SU-DHL-6 (cell line): ENCODE measurements around the gene RPRD1B.

Experiments used
- H2AFZ ChIP-seq: fragments of 200-600 bp; sonication (generic); 2 replicates; pipeline ENCODE4 v1.6.1; 2014; ENCODE audit warnings: low read depth, mild to moderate bottlenecking, moderate library complexity, mixed read lengths, antibody characterized with exemption, low read length; ENCODE audit not compliant: severe bottlenecking
- H3F3A ChIP-seq: fragments of 200-600 bp; shearing (Covaris generic); 2 replicates; pipeline ENCODE4 v1.6.0; 2016; ENCODE audit warnings: antibody characterized with exemption, mild to moderate bottlenecking; ENCODE audit not compliant: insufficient read depth
- H3K27ac ChIP-seq: fragments of 200-600 bp; sonication (generic); 2 replicates; pipeline ENCODE4 v1.5.1; 2016; ENCODE audit warnings: low read depth, mild to moderate bottlenecking, low read length, moderate library complexity, mixed read lengths
- H3K27me3 ChIP-seq: fragments of 200-600 bp; sonication (generic), shearing (Covaris generic); 2 replicates; pipeline ENCODE4 v1.6.0; 2014; ENCODE audit warnings: mild to moderate bottlenecking, low read length
- H3K36me3 ChIP-seq: fragments of 200-600 bp; sonication (generic); 2 replicates; pipeline ENCODE4 v1.6.1; 2014; ENCODE audit warnings: mild to moderate bottlenecking, low read length, mixed read lengths
- H3K4me2 ChIP-seq: fragments of 300-600, 200-600 bp; shearing (Covaris generic), sonication (generic); 2 replicates; pipeline ENCODE4 v1.6.0; 2014; ENCODE audit warnings: low read length, low read depth, mild to moderate bottlenecking; ENCODE audit not compliant: poor library complexity, severe bottlenecking
- H3K4me3 ChIP-seq: fragments of 200-600 bp; sonication (generic); 2 replicates; pipeline ENCODE4 v1.5.1; 2014; ENCODE audit warnings: antibody characterized with exemption, low read length, mild to moderate bottlenecking, mixed read lengths; ENCODE audit not compliant: insufficient read depth, poor library complexity, severe bottlenecking
- H3K79me2 ChIP-seq: fragments of 200-600 bp; sonication (generic); 2 replicates; pipeline ENCODE4 v1.6.1; 2014; ENCODE audit warnings: mild to moderate bottlenecking, low read length, moderate library complexity; ENCODE audit not compliant: insufficient read depth
- H3K9ac ChIP-seq: fragments of 200-600 bp; sonication (generic); 2 replicates; pipeline ENCODE4 v1.7.0; 2014; ENCODE audit warnings: mild to moderate bottlenecking, low read length
- H3K9me2 ChIP-seq: fragments of 200-600 bp; sonication (generic); replicated peaks from 2 replicates; pipeline ENCODE4 v1.6.1; 2014; ENCODE audit warnings: low read length; ENCODE audit not compliant: insufficient read depth
- H3K9me3 ChIP-seq: fragments of 200-600 bp; sonication (generic); 2 replicates; pipeline ENCODE4 v1.6.1; 2014; ENCODE audit warnings: low read length, mixed read lengths; ENCODE audit not compliant: insufficient read depth
- H4K20me1 ChIP-seq: fragments of 200-600 bp; sonication (generic); 2 replicates; pipeline ENCODE4 v1.6.1; 2014; ENCODE audit warnings: low read depth, mild to moderate bottlenecking, antibody characterized with exemption, low read length, moderate library complexity, mixed read lengths
- EZH2phosphoT487 ChIP-seq: fragments of 200-600 bp; sonication (generic), shearing (Covaris generic); conservative IDR thresholded peaks from 2 replicates; pipeline ENCODE4 v1.6.1; 2018; ENCODE audit warnings: mild to moderate bottlenecking, antibody characterized with exemption, low read length, moderate library complexity, mixed read lengths
- TF ChIP-seq, protein P1 (sequence below): fragments of 200-600 bp; sonication (generic); IDR thresholded peaks from one replicate; pipeline ENCODE4 v1.5.1; 2017; ENCODE audit warnings: antibody characterized with exemption, mild to moderate bottlenecking, low read length, moderate library complexity; ENCODE audit not compliant: insufficient read depth, poor library complexity, severe bottlenecking

Gene RPRD1B

DNA sequence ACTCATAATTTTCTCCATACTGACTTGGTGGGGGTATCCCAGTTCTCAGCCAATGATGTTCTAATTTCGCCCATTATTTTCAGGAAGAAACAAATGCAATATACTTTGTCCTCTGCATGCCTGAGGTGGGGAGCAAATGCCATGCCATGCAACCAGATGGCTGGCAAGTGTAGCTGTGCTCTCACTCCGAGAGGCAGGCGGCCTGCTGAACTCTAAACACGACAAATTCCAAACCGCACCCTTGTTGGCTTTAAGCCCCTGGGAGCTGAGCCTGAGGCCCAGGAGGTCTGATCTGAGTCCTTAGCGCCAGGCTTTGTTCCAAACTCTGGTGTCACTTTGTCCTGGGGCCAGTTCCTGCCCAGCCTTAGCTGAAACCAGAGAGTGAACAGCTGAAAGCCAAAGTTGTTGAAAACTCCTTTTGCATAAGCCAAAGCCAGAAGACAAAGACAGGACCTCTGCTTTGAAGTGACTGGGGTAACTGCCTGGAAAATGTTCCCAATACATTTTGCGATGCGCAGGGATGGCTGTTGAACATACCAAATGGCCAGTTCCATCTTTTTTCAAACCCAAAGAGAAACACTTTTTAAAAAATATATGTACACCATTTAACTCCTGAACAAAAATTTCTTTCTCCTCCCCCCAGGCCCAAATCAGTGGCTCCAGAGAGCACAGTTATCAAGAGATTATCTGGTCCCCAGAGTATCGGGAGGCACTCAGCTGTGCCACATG, 46.5 kb upstream of the RPRD1B start:
- Histone ChIP-seq H3K27me3 (no peaks in the 10 kb centered on the region), H2AFZ (no peak overlapping the region), H3K9me2 (no peaks in the 10 kb centered on the region), H4K20me1 (no peaks in the 10 kb centered on the region), H3K27ac (no peak overlapping the region), H3K36me3 (no peaks in the 10 kb centered on the region), H3K9me3 (no peaks in the 10 kb centered on the region), H3F3A (no peaks in the 10 kb centered on the region), H3K4me2 (no peak overlapping the region), H3K9ac (no peak overlapping the region), H3K4me3 (no peak overlapping the region), H3K79me2 (no peaks in the 10 kb centered on the region)
- TF ChIP-seq, protein P1, sequence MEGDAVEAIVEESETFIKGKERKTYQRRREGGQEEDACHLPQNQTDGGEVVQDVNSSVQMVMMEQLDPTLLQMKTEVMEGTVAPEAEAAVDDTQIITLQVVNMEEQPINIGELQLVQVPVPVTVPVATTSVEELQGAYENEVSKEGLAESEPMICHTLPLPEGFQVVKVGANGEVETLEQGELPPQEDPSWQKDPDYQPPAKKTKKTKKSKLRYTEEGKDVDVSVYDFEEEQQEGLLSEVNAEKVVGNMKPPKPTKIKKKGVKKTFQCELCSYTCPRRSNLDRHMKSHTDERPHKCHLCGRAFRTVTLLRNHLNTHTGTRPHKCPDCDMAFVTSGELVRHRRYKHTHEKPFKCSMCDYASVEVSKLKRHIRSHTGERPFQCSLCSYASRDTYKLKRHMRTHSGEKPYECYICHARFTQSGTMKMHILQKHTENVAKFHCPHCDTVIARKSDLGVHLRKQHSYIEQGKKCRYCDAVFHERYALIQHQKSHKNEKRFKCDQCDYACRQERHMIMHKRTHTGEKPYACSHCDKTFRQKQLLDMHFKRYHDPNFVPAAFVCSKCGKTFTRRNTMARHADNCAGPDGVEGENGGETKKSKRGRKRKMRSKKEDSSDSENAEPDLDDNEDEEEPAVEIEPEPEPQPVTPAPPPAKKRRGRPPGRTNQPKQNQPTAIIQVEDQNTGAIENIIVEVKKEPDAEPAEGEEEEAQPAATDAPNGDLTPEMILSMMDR, result no peak
- no peak for TF ChIP-seq EZH2phosphoT487

DNA sequence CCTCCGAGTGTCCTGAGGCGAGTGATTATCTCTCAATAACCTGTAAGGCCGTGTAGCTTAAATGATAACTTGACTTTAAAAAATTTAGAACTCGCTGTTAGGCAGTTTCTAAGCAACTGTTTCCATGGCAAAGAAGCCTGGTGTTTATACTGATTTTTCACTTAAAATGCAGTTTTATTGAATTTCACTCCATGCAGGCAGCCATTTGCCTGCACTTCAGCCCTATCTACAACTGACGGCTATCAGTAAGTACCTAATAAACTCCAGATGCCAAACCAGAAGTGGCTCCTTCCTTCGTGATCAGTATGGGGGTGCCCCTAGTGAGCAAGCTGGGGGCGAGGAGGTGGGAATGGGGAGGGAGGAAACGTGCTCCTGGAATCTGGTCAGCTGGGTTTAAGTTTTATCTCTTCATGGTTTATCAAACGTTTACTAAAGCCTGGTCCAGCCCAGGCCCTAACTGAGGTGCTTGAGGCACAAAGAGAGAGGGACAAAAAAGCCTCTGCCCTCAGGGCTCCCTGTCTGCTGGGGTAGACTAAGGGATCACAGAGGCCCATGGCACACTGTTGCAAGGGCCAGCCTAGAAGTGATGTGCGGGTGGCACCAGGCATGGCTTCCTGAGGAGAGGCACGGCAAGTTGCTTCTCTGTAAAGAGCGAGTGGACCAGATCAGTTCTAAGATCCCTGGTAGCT, 45.8 kb upstream of the RPRD1B start:
- H4K20me1 ChIP-seq, result no peaks in the 10 kb centered on the region
- TF ChIP-seq EZH2phosphoT487, result no peak
- TF ChIP-seq, protein P1, result no peak
- no peak overlapping the region for H3K27ac ChIP-seq
- no peak overlapping the region for H3K9ac ChIP-seq
- no peak overlapping the region for H3K4me3 ChIP-seq
- no peaks in the 10 kb centered on the region for H3K9me3 ChIP-seq
- H3K4me2 ChIP-seq, result no peak overlapping the region
- H2AFZ ChIP-seq, result no peak overlapping the region
- H3K27me3 ChIP-seq, result no peaks in the 10 kb centered on the region
- H3K79me2 ChIP-seq, result no peaks in the 10 kb centered on the region
- H3F3A ChIP-seq, result no peaks in the 10 kb centered on the region
- H3K9me2 ChIP-seq, result no peaks in the 10 kb centered on the region
- H3K36me3 ChIP-seq, result no peaks in the 10 kb centered on the region

DNA sequence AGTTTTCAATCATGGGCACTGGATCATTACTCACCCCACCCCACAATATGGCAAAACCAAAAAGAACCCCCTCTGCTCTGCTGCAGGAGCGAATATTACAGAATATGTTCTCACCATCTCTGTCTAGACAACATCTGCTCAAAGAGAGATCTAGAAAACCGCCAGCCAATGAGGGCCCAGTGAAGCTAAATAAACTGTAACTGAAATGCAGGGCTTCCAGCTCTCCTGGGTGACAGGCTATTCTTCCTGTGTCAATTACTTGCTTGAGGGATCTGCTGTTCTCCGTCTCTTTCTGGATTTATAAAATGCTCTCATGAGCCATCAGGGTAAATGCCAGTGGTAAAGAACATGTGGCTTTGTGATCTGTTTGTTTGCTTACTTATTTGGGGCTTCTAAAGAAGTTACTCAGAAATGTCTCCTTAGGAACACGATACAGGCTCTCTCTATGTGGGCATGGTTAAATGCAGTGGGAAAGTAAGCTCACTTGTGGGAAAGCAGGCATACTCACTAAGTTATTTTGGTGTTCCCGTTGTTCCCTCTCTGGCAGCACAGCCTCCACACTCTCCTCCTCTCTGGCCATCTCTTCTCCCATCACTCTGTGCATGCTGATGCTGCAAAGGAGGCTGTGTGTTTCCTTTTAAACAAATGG, 45.1 kb upstream of the RPRD1B start:
- Histone ChIP-seq H3K79me2 (no peaks in the 10 kb centered on the region), H3F3A (no peaks in the 10 kb centered on the region), H2AFZ (no peak overlapping the region), H3K9me2 (no peaks in the 10 kb centered on the region), H3K9me3 (no peaks in the 10 kb centered on the region), H3K9ac (no peak overlapping the region), H3K4me3 (no peak overlapping the region), H3K4me2 (no peak overlapping the region), H4K20me1 (no peaks in the 10 kb centered on the region), H3K27ac (no peak overlapping the region), H3K36me3 (no peaks in the 10 kb centered on the region), H3K27me3 (no peaks in the 10 kb centered on the region)
- TF ChIP-seq, protein P1, result no peak
- no peak for TF ChIP-seq EZH2phosphoT487
